Breast epithelium (tissue), 3 donors: Measurements from ENCODE around the gene NTNG1.

ENCODE experiments used
- CTCF ChIP-seq, 3 donors: fragments of 450-650 bp; IDR thresholded peaks; one replicate each; pipeline ENCODE4 v1.5.1; 2016 to 2017; ENCODE audit warnings: antibody characterized with exemption in 3 of 3, mild to moderate bottlenecking in 3 of 3, moderate library complexity in 3 of 3
- POLR2A ChIP-seq: fragments of 450-650 bp; IDR thresholded peaks from one replicate; pipeline ENCODE4 v1.6.1; 2016; ENCODE audit warnings: antibody characterized with exemption, mild to moderate bottlenecking, moderate library complexity
- POLR2AphosphoS5 ChIP-seq, 3 donors: sonication (generic); formaldehyde crosslinking; IDR thresholded peaks; one replicate each; pipeline ENCODE4 v1.6.1; 2017; ENCODE audit warnings: antibody characterized with exemption in 3 of 3

- TF ChIP-seq CTCF (IDR thresholded peaks at IDR 0.05) = no peak
- TF ChIP-seq POLR2A = no peak
- no peak for TF ChIP-seq POLR2AphosphoS5 (IDR thresholded peaks at IDR 0.05)
Measured at GRCh38 chr1:107378426-107378825, 237.6 kb downstream of the NTNG1 start.
